ENCODE measurements around the gene SGCA. TPM values are rescaled to one million over a fixed set of nuclear protein-coding genes. Genes with fewer than 3 reads are reported as not detected.

SGCA gene
- total and polyA plus RNA-seq, 2 of the 13 experiments (the other 11 are each of a cell fraction or from before 2014, with no cell fraction given) = not detected

- TF ChIP-seq, protein P1, sequence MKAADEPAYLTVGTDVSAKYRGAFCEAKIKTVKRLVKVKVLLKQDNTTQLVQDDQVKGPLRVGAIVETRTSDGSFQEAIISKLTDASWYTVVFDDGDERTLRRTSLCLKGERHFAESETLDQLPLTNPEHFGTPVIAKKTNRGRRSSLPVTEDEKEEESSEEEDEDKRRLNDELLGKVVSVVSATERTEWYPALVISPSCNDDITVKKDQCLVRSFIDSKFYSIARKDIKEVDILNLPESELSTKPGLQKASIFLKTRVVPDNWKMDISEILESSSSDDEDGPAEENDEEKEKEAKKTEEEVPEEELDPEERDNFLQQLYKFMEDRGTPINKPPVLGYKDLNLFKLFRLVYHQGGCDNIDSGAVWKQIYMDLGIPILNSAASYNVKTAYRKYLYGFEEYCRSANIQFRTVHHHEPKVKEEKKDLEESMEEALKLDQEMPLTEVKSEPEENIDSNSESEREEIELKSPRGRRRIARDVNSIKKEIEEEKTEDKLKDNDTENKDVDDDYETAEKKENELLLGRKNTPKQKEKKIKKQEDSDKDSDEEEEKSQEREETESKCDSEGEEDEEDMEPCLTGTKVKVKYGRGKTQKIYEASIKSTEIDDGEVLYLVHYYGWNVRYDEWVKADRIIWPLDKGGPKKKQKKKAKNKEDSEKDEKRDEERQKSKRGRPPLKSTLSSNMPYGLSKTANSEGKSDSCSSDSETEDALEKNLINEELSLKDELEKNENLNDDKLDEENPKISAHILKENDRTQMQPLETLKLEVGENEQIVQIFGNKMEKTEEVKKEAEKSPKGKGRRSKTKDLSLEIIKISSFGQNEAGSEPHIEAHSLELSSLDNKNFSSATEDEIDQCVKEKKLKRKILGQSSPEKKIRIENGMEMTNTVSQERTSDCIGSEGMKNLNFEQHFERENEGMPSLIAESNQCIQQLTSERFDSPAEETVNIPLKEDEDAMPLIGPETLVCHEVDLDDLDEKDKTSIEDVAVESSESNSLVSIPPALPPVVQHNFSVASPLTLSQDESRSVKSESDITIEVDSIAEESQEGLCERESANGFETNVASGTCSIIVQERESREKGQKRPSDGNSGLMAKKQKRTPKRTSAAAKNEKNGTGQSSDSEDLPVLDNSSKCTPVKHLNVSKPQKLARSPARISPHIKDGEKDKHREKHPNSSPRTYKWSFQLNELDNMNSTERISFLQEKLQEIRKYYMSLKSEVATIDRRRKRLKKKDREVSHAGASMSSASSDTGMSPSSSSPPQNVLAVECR (CRISPR knock-in tag; IDR thresholded peaks at IDR 0.05; ENCODE audit: borderline replicate concordance) = peak; percentile 34; the same call in 1 of the 2 replicates
- TF ChIP-seq ZNF746 (CRISPR knock-in tag; IDR thresholded peaks at IDR 0.05) = no peak
- TF ChIP-seq ZNF282 (IDR thresholded peaks at IDR 0.05; ENCODE audit: partially characterized antibody) = no peak
- no peak for TF ChIP-seq FOXK1 (CRISPR knock-in tag; IDR thresholded peaks at IDR 0.05; ENCODE audit: borderline replicate concordance, low read depth)
- TF ChIP-seq ZEB1 (IDR thresholded peaks at IDR 0.05; ENCODE audit: insufficient replicate concordance, low read depth) = no peak
- TF ChIP-seq KLF13 (CRISPR knock-in tag; IDR thresholded peaks at IDR 0.05) = no peak
- TF ChIP-seq ZNF598 (CRISPR knock-in tag; IDR thresholded peaks at IDR 0.05; ENCODE audit: borderline replicate concordance) = 0 out of 2 replicates have a peak, but pooled peaks have one; percentile 73
- no peak for TF ChIP-seq NFRKB (IDR thresholded peaks at IDR 0.05)
- TF ChIP-seq SAP130 (CRISPR knock-in tag; IDR thresholded peaks at IDR 0.05; ENCODE audit: low read depth) = no peak
- 0 out of 2 replicates have a peak, but pooled peaks have one; percentile 18 for TF ChIP-seq ZNF687 (CRISPR knock-in tag; IDR thresholded peaks at IDR 0.05)
- no peak for TF ChIP-seq ZNF574 (CRISPR knock-in tag; IDR thresholded peaks at IDR 0.05)
- no peak for TF ChIP-seq ZSCAN25 (CRISPR knock-in tag; IDR thresholded peaks at IDR 0.05)
- no peak for TF ChIP-seq ZNF205 (CRISPR knock-in tag; IDR thresholded peaks at IDR 0.05)
- TF ChIP-seq TMF1 (CRISPR knock-in tag; IDR thresholded peaks at IDR 0.05; ENCODE audit: low read depth) = no peak
- TF ChIP-seq RXRB (CRISPR knock-in tag; IDR thresholded peaks at IDR 0.05; ENCODE audit: borderline replicate concordance) = no peak
- peak; percentile 93 for TF ChIP-seq SMC3 (IDR thresholded peaks at IDR 0.05; ENCODE audit: low read length)
- no peak for TF ChIP-seq NCOA5 (CRISPR knock-in tag; IDR thresholded peaks at IDR 0.05)
- TF ChIP-seq ZNF510 (CRISPR knock-in tag; IDR thresholded peaks at IDR 0.05; ENCODE audit: low read depth) = no peak
- TF ChIP-seq HNF4A (CRISPR knock-in tag; IDR thresholded peaks at IDR 0.05) = no peak
These were observed 3.4 kb downstream of the SGCA start (continued) for GRCh38 chr17:50169121-50169764.
